Stomach (tissue), 4 donors: Measurements from ENCODE around the gene TCN2.

ENCODE experiments used
- CTCF ChIP-seq, 7 experiments: fragments of 450-650 bp in 4 of 7; fragments of 200-600 bp in 3 of 7; sonication (generic) in 3 of 7; IDR thresholded peaks; one replicate each; pipeline ENCODE4 v1.5.1; 2016 to 2019; ENCODE audit warnings: antibody characterized with exemption in 7 of 7, control low read depth in 2 of 7, mild to moderate bottlenecking in 1 of 7
- EP300 ChIP-seq: sonication (generic); formaldehyde crosslinking; IDR thresholded peaks from one replicate; pipeline ENCODE4 v1.6.1; 2017; ENCODE audit warnings: antibody characterized with exemption
- POLR2A ChIP-seq, 4 donors: fragments of 450-650 bp; IDR thresholded peaks; one replicate each; pipeline ENCODE4 v1.6.1; 2016; ENCODE audit warnings: antibody characterized with exemption in 4 of 4, control low read depth in 2 of 4, mild to moderate bottlenecking in 1 of 4, moderate library complexity in 1 of 4
- POLR2AphosphoS5 ChIP-seq, 3 donors: sonication (generic); formaldehyde crosslinking; IDR thresholded peaks; one replicate each; pipeline ENCODE4 v1.6.1; 2016; ENCODE audit warnings: antibody characterized with exemption in 3 of 3

DNA sequence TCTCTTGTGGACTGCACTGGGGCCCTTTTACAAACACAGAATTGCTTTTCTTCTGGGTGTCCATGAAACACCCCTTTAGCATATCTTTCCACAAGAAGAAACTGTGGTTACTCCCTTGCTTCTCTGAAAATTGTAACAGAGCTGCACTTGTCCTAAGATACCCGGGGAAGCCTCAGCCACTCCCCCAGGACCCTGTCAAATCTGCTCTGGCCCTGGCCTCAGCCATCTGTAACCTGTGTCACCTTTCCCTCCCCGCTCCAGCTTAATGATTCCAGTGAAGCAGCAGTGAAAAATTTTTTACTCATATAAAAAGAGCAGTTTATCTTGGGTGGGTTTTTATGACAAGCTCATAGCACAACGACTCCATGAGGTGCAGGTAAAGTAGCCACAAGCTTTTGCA is 64.1 kb downstream of the TCN2 start:
- TF ChIP-seq POLR2A (IDR thresholded peaks at IDR 0.05) (no peak), CTCF (IDR thresholded peaks at IDR 0.05) (no peak), POLR2AphosphoS5 (IDR thresholded peaks at IDR 0.05) (no peak), EP300 (no peak)
